ENCODE data around the gene FBXW11.

- TF ChIP-seq EZH2 (IDR thresholded peaks at IDR 0.05; ENCODE audit: borderline replicate concordance, insufficient read depth, low read length, poor library complexity, severe bottlenecking) = no peak
- TF ChIP-seq CTCF (IDR thresholded peaks at IDR 0.05; ENCODE audit: poor library complexity, severe bottlenecking) = no peak
- no peak for TF ChIP-seq RAD21 (conservative IDR thresholded peaks at IDR 0.05)
Observed at GRCh38 chr5:172007175-172008110, 1.0 kb upstream of the FBXW11 start.
